H1 (cell line): Measurements from ENCODE around the gene RERG. TPM values are rescaled to one million over a fixed set of nuclear protein-coding genes. Genes with fewer than 3 reads are reported as not detected.

ENCODE experiments used
- RFX5 ChIP-seq: IDR thresholded peaks from 2 replicates; pipeline ENCODE4 v1.6.1; 2011; ENCODE audit warnings: low read depth, low read length, improper control_type of control experiment, borderline replicate concordance
- TAF1 ChIP-seq: IDR thresholded peaks from 2 replicates; pipeline ENCODE4 v1.6.1; 2011; ENCODE audit warnings: mild to moderate bottlenecking, low read depth, low read length
- polyA plus RNA-seq, 7 experiments: library from polyadenylated mRNA; depleted of rRNA in 3 of 7; stranded (reverse) in 5 of 7; unstranded in 2 of 7; fragments of >200 nt in 5 of 7; fragments of 200-250 nt in 2 of 7; gene quantifications; 1 replicate in 5 of 7; 2 replicates in 1 of 7; 4 replicates in 1 of 7; pipeline versions ENCODE4 v1.2.1 to v1.2.3, GENCODE V29; 2011 to 2013; ENCODE audit warnings: missing spikeins in 2 of 7, mixed read lengths in 2 of 7
- total RNA-seq: library from RNA; stranded (reverse); fragmentation: NEBNext Ultra II Directional; extraction: Animal tissue kit (Norgen Biotek cat#: 25700); gene quantifications from 2 replicates; pipeline ENCODE4 v1.2.1, GENCODE V29; 2021
- TF ChIP-seq, protein P1 (sequence below): fragments of 300-600 bp; sonication (generic); IDR thresholded peaks from 2 replicates; pipeline ENCODE4 v1.7.1; 2012; ENCODE audit warnings: low read length, moderate library complexity, mild to moderate bottlenecking, inconsistent platforms; ENCODE audit not compliant: insufficient replicate concordance

The RERG gene
- total and polyA plus RNA-seq, 2 of the 8 experiments (the other 6 are each of a cell fraction or from before 2014, with no cell fraction given) = 0.12 to 0.86 TPM

DNA sequence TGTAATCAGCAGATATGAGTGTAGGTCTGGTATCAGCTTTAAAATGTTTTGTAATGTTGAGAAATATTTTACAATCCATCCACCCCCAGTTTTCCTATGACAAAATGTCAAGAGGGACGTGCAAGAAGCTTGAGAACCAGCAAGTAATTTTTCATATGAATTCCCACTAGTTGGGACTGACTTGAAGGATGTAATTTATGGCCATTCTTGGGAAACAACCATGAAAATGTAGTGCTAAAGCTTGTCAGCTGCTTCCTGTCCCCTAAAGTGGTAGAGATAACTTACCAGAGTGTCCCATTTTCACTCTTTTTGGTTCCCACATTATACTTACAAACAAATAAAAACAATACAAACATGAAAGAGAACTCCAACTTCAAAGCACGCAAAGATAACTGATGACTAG, 63.9 kb downstream of the RERG start (continued):
- TF ChIP-seq, protein P1, sequence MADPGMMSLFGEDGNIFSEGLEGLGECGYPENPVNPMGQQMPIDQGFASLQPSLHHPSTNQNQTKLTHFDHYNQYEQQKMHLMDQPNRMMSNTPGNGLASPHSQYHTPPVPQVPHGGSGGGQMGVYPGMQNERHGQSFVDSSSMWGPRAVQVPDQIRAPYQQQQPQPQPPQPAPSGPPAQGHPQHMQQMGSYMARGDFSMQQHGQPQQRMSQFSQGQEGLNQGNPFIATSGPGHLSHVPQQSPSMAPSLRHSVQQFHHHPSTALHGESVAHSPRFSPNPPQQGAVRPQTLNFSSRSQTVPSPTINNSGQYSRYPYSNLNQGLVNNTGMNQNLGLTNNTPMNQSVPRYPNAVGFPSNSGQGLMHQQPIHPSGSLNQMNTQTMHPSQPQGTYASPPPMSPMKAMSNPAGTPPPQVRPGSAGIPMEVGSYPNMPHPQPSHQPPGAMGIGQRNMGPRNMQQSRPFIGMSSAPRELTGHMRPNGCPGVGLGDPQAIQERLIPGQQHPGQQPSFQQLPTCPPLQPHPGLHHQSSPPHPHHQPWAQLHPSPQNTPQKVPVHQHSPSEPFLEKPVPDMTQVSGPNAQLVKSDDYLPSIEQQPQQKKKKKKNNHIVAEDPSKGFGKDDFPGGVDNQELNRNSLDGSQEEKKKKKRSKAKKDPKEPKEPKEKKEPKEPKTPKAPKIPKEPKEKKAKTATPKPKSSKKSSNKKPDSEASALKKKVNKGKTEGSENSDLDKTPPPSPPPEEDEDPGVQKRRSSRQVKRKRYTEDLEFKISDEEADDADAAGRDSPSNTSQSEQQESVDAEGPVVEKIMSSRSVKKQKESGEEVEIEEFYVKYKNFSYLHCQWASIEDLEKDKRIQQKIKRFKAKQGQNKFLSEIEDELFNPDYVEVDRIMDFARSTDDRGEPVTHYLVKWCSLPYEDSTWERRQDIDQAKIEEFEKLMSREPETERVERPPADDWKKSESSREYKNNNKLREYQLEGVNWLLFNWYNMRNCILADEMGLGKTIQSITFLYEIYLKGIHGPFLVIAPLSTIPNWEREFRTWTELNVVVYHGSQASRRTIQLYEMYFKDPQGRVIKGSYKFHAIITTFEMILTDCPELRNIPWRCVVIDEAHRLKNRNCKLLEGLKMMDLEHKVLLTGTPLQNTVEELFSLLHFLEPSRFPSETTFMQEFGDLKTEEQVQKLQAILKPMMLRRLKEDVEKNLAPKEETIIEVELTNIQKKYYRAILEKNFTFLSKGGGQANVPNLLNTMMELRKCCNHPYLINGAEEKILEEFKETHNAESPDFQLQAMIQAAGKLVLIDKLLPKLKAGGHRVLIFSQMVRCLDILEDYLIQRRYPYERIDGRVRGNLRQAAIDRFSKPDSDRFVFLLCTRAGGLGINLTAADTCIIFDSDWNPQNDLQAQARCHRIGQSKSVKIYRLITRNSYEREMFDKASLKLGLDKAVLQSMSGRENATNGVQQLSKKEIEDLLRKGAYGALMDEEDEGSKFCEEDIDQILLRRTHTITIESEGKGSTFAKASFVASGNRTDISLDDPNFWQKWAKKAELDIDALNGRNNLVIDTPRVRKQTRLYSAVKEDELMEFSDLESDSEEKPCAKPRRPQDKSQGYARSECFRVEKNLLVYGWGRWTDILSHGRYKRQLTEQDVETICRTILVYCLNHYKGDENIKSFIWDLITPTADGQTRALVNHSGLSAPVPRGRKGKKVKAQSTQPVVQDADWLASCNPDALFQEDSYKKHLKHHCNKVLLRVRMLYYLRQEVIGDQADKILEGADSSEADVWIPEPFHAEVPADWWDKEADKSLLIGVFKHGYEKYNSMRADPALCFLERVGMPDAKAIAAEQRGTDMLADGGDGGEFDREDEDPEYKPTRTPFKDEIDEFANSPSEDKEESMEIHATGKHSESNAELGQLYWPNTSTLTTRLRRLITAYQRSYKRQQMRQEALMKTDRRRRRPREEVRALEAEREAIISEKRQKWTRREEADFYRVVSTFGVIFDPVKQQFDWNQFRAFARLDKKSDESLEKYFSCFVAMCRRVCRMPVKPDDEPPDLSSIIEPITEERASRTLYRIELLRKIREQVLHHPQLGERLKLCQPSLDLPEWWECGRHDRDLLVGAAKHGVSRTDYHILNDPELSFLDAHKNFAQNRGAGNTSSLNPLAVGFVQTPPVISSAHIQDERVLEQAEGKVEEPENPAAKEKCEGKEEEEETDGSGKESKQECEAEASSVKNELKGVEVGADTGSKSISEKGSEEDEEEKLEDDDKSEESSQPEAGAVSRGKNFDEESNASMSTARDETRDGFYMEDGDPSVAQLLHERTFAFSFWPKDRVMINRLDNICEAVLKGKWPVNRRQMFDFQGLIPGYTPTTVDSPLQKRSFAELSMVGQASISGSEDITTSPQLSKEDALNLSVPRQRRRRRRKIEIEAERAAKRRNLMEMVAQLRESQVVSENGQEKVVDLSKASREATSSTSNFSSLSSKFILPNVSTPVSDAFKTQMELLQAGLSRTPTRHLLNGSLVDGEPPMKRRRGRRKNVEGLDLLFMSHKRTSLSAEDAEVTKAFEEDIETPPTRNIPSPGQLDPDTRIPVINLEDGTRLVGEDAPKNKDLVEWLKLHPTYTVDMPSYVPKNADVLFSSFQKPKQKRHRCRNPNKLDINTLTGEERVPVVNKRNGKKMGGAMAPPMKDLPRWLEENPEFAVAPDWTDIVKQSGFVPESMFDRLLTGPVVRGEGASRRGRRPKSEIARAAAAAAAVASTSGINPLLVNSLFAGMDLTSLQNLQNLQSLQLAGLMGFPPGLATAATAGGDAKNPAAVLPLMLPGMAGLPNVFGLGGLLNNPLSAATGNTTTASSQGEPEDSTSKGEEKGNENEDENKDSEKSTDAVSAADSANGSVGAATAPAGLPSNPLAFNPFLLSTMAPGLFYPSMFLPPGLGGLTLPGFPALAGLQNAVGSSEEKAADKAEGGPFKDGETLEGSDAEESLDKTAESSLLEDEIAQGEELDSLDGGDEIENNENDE = no peak
- TF ChIP-seq TAF1 (no peak), RFX5 (no peak)
